ENCODE measurements around the gene PRH1.

Gene PRH1

GRCh38 chr12:10884086-10884725 is at the start of gene PRH1:
TSS of gene PRH1 (minus strand) at chr12:10884255. CDS start at chr12:10884217, 38 bp downstream.
- no peak for DNase-seq

- no peak for DNase-seq
These were observed 44.8 kb upstream of the PRH1 start, which contains the start of gene PRH2 for GRCh38 chr12:10928746-10929286. TSS of gene PRH2 (plus strand) at chr12:10929236. CDS start at chr12:10929274, 38 bp downstream.

GRCh38 chr12:10926269-10926668 is 42.2 kb upstream of the PRH1 start:
- DNase-seq: no peak

- no peak for DNase-seq
These were observed 35.8 kb upstream of the PRH1 start for GRCh38 chr12:10919809-10920208.

- no peak for DNase-seq
These were observed 26.3 kb upstream of the PRH1 start for GRCh38 chr12:10910380-10910779.

- DNase-seq: no peak
These were observed 25.4 kb upstream of the PRH1 start, which contains the start of gene TAS2R13 for GRCh38 chr12:10909462-10909861. TSS of gene TAS2R13 (minus strand) at chr12:10909562. CDS start at chr12:10909298, 264 bp downstream.

- DNase-seq: no peak
These were observed 20.6 kb upstream of the PRH1 start for GRCh38 chr12:10904686-10905085.

- DNase-seq: no peak
These were observed 17.4 kb upstream of the PRH1 start for GRCh38 chr12:10901427-10901826.

GRCh38 chr12:10900972-10901371 is 16.9 kb upstream of the PRH1 start:
- no peak for DNase-seq

- no peak for DNase-seq
These were observed 16.5 kb upstream of the PRH1 start for GRCh38 chr12:10900530-10900929.

GRCh38 chr12:10896854-10897253 is 12.8 kb upstream of the PRH1 start:
- no peak for DNase-seq

- no peak for DNase-seq
These were observed 7.9 kb upstream of the PRH1 start for GRCh38 chr12:10891937-10892336.

- no peak for DNase-seq
These were observed 5.2 kb upstream of the PRH1 start for GRCh38 chr12:10889226-10889625.

- DNase-seq: no peak
These were observed 10.7 kb downstream of the PRH1 start for GRCh38 chr12:10873378-10873777.

GRCh38 chr12:10867381-10867780 is 16.7 kb downstream of the PRH1 start:
- DNase-seq: no peak

- DNase-seq: no peak
These were observed 20.4 kb downstream of the PRH1 start for GRCh38 chr12:10863512-10864218.

- no peak for DNase-seq
These were observed 22.7 kb downstream of the PRH1 start for GRCh38 chr12:10861366-10861765.

- no peak for DNase-seq
These were observed 28.2 kb downstream of the PRH1 start for GRCh38 chr12:10855807-10856206.

GRCh38 chr12:10853776-10854175 is 30.3 kb downstream of the PRH1 start:
- DNase-seq: no peak

- no peak for DNase-seq
These were observed 32.7 kb downstream of the PRH1 start for GRCh38 chr12:10851243-10851858.

GRCh38 chr12:10849425-10849878 is 34.6 kb downstream of the PRH1 start, which contains the start of gene PRR4:
TSS of gene PRR4 (minus strand) at chr12:10849475. CDS start at chr12:10849437, 38 bp downstream.
- no peak for DNase-seq

- DNase-seq: no peak
These were observed 36.3 kb downstream of the PRH1 start for GRCh38 chr12:10847744-10848143.

- DNase-seq: no peak
These were observed 41.2 kb downstream of the PRH1 start for GRCh38 chr12:10842862-10843261.
